Fibroblast of lung (primary cell): Measurements from ENCODE around the gene SIGLEC8.

ENCODE experiments used
- CTCF ChIP-seq, 2 donors: IDR thresholded peaks in 1 of 2; conservative IDR thresholded peaks in 1 of 2; 1 replicate in 1 of 2; 2 replicates in 1 of 2; pipeline ENCODE4 v1.5.1; 2011 to 2012; ENCODE audit warnings: low read length in 2 of 2, control low read depth in 1 of 2, inconsistent platforms in 1 of 2, low read depth in 1 of 2, mild to moderate bottlenecking in 1 of 2
- EZH2 ChIP-seq: IDR thresholded peaks from 2 replicates; pipeline ENCODE4 v1.5.1; 2012; ENCODE audit warnings: low read length, control low read depth, mild to moderate bottlenecking; ENCODE audit errors: missing control alignments

DNA sequence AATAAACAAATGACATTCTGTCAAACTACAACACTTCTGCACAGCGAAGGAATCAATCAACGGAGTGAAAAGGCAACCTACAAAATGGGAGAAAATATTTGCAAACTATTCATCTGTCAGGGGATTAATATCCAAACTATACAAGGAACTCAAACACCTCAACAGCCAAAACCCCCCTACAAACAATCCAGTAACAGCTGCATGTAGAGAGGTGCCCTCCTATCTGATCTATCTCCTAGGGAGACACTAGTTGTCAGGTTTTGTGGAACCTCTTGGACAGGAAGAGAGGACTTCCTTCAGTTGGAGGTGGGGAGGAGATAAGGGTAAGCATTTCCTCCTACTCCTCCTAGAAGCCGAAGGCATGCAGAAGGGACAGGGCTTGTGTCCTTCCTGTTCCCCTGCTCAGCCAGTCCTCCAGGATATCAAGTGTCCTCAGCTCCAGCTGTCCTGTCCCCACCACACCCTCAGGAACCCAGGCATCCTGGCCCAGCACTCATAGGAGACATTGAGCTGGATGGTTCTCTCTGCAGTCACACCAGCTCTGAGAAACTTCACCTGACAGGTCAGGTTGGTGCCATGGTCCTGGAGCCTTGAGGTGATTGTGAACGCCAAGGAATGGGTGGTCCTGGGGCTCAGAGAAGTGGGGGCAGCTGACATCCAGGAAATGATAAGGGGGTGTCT, 9.8 kb upstream of the SIGLEC8 start:
- TF ChIP-seq CTCF (conservative IDR thresholded peaks at IDR 0.05 in 1 of 2, IDR thresholded peaks at IDR 0.05 in 1 of 2; ENCODE audit: low read depth in 1 of 2, low read length in 2 of 2) (no peak), EZH2 (no peak)
